ENCODE measurements around the gene KCND3.

GRCh38 chr1:111811891-111812290 lies 177.6 kb downstream of the KCND3 start:
- TF ChIP-seq CTCF (IDR thresholded peaks at IDR 0.05) (no peak), POLR2A (IDR thresholded peaks at IDR 0.05) (no peak)
